ENCODE measurements around the gene PLIN1. TPM values are rescaled to one million over a fixed set of nuclear protein-coding genes. Genes with fewer than 3 reads are reported as not detected.
"Not testable (repeated sequence)": the region's sequence is repeated elsewhere in the genome, so short reads cannot be mapped to it uniquely, and the experiment has no call there.

Gene PLIN1
- total and polyA plus RNA-seq, 9 of the 15 experiments (the other 6 are each of a cell fraction or from before 2014, with no cell fraction given): not detected

GRCh38 chr15:89690276-89691218 is 11.4 kb upstream of the PLIN1 start, which contains the start of the genes PEX11A and WDR93:
Gene PEX11A (minus strand): TSS chr15:89690754. CDS start chr15:89690632, 122 bp downstream.
Gene WDR93 (plus strand): TSS chr15:89690811. CDS start chr15:89701747, 10,936 bp downstream.
- ATAC-seq (no peak), FAIRE-seq (no peak), DNase-seq (ENCODE audit: extremely low read depth in 1 of 4, low spot score in 3 of 4) (no peak)
- intact Hi-C loops (cut with micrococcal nuclease): no loop called here
- H3K27ac ChIP-seq (ENCODE audit: extremely low read depth, low read depth, low read length): no peak within 1 kb of the TSS
- H3K4me3 ChIP-seq: no peak within 1 kb of the TSS
- TF ChIP-seq RFX1 (IDR thresholded peaks at IDR 0.05) (peak; percentile 30; the same call in 1 of the 2 replicates), PCBP2 (IDR thresholded peaks at IDR 0.05; ENCODE audit: low read depth, low read length, poor library complexity, severe bottlenecking) (no peak)
- H3K9me1 ChIP-seq (ENCODE audit: control insufficient read depth, insufficient read depth, low read length): no peaks in the 10 kb centered on the region
- peaks cover 17 to 22% of the 10 kb centered on the region in 2 experiments; a peak in 4 of 5 replicates for H3K27me3 ChIP-seq (ENCODE audit: control insufficient read depth in 2 of 2, insufficient read depth in 2 of 2, low read length in 2 of 2)
- in situ Hi-C loops (cut with MboI): no loop called here
- H2AFZ ChIP-seq (ENCODE audit: low read depth, low read length): no peak within 1 kb of the TSS
- CTCF ChIA-PET (ENCODE audit: low intra/inter-chr PET ratio): no interaction called here
- no peaks in the 10 kb centered on the region for H3K79me2 ChIP-seq (ENCODE audit: control insufficient read depth, insufficient read depth, low read length)
- WGBS (ENCODE audit: insufficient coverage, low coverage, missing lambda C conversion rate): 29% methylated on average over 53 of the region's 60 CpGs
- no peaks in the 10 kb centered on the region for H4K20me1 ChIP-seq (replicated peaks; ENCODE audit: control insufficient read depth, insufficient read depth, low read length)
- H3K36me3 ChIP-seq (ENCODE audit: control insufficient read depth, insufficient read depth, low read length): no peaks in the 10 kb centered on the region
- H3K9me3 ChIP-seq (replicated peaks; ENCODE audit: control insufficient read depth, insufficient read depth, low read depth, low read length): no peaks in the 10 kb centered on the region
- no peak within 1 kb of the TSS for H3K4me2 ChIP-seq (ENCODE audit: insufficient read depth, low read length)
- POLR2A ChIA-PET: no interaction called here
- H3K4me1 ChIP-seq (replicated peaks in 1 of 2; ENCODE audit: control insufficient read depth in 2 of 2, insufficient read depth in 2 of 2, low read length in 2 of 2): peaks cover 0 to 9% of the 10 kb centered on the region in 2 experiments; a peak in 3 of 5 replicates
- BruUV-seq (replicated peaks): no TSS peak
- no peak within 1 kb of the TSS for H3K9ac ChIP-seq (ENCODE audit: insufficient read depth in 1 of 2, low read depth in 2 of 2, low read length in 2 of 2)

- BruUV-seq (replicated peaks); H3K27ac ChIP-seq (ENCODE audit: extremely low read depth, low read depth, low read length): not testable (repeated sequence)
Measured at GRCh38 chr15:89689930-89690275, 10.7 kb upstream of the PLIN1 start.

More at GRCh38 chr15:89689930-89690275, 10.7 kb upstream of the PLIN1 start:
- 39% methylated on average over 15 of the region's 15 CpGs for WGBS (ENCODE audit: insufficient coverage, low coverage, missing lambda C conversion rate)
- ATAC-seq; H3K4me1 ChIP-seq (replicated peaks in 1 of 2; ENCODE audit: control insufficient read depth in 2 of 2, insufficient read depth in 2 of 2, low read length in 2 of 2); H4K20me1 ChIP-seq (replicated peaks; ENCODE audit: control insufficient read depth, insufficient read depth, low read length); H3K9me3 ChIP-seq (replicated peaks; ENCODE audit: control insufficient read depth, insufficient read depth, low read depth, low read length); POLR2A ChIA-PET; in situ Hi-C loops (cut with MboI); FAIRE-seq; H2AFZ ChIP-seq (ENCODE audit: low read depth, low read length); intact Hi-C loops (cut with micrococcal nuclease); H3K79me2 ChIP-seq (ENCODE audit: control insufficient read depth, insufficient read depth, low read length); H3K4me3 ChIP-seq; CTCF ChIA-PET (ENCODE audit: low intra/inter-chr PET ratio); H3K9me1 ChIP-seq (ENCODE audit: control insufficient read depth, insufficient read depth, low read length); DNase-seq (ENCODE audit: extremely low read depth in 1 of 4, low spot score in 3 of 4); H3K4me2 ChIP-seq (ENCODE audit: insufficient read depth, low read length); H3K9ac ChIP-seq (ENCODE audit: insufficient read depth in 1 of 2, low read depth in 2 of 2, low read length in 2 of 2); H3K36me3 ChIP-seq (ENCODE audit: control insufficient read depth, insufficient read depth, low read length): not testable (repeated sequence)
- H3K27me3 ChIP-seq (ENCODE audit: control insufficient read depth in 2 of 2, insufficient read depth in 2 of 2, low read length in 2 of 2): peaks cover 17 to 22% of the 10 kb centered on the region in 2 experiments; a peak in 4 of 5 replicates
